CD8-positive, alpha-beta memory T cell (primary cell): Measurements from ENCODE around the gene TMPRSS11A. TPM values are rescaled to one million over a fixed set of nuclear protein-coding genes. Genes with fewer than 3 reads are reported as not detected.

Source experiments
- CTCF ChIA-PET: fragments of 350-600 bp; sonication (Branson Sonifier 250); formaldehyde crosslinking; loops from one replicate; lab custom pipeline; 2021; ENCODE audit warnings: antibody characterized with exemption; lab: Charles Lee
- POLR2A ChIA-PET: fragments of 350-600 bp; sonication (Branson Sonifier 250); formaldehyde crosslinking; loops from one replicate; lab custom pipeline; 2021; ENCODE audit warnings: antibody characterized with exemption; lab: Charles Lee
- DNase-seq, 5 donors: peaks; one replicate each; pipeline versions ENCODE4 v3.0.0 to v3.0.0-alpha.2; 2020 to 2022; ENCODE audit warnings: mixed read lengths in 1 of 5
- H3K27ac ChIP-seq: one replicate; pipeline ENCODE4 v1.7.0; 2013; ENCODE audit warnings: low read depth, mild to moderate bottlenecking, low read length, moderate library complexity
- H3K27me3 ChIP-seq: 2 replicates; pipeline ENCODE4 v1.7.0; 2013; ENCODE audit warnings: low read length, mild to moderate bottlenecking; ENCODE audit not compliant: insufficient read depth, poor library complexity, severe bottlenecking
- H3K36me3 ChIP-seq: 2 replicates; pipeline ENCODE4 v1.7.0; 2013; ENCODE audit warnings: mild to moderate bottlenecking, low read length, moderate library complexity; ENCODE audit not compliant: insufficient read depth
- H3K4me1 ChIP-seq: 2 replicates; pipeline ENCODE4 v1.7.0; 2013; ENCODE audit warnings: mild to moderate bottlenecking, low read length, moderate library complexity; ENCODE audit not compliant: insufficient read depth
- H3K4me3 ChIP-seq: 2 replicates; pipeline ENCODE4 v1.7.0; 2013; ENCODE audit warnings: mild to moderate bottlenecking, low read length
- H3K9me3 ChIP-seq: 2 replicates; pipeline ENCODE4 v1.7.0; 2013; ENCODE audit warnings: mild to moderate bottlenecking, low read length
- H3K27ac Mint-ChIP-seq, 8 donors: one replicate each; pipeline ENCODE4 v1.8.0; 2020 to 2021; ENCODE audit warnings: mixed read lengths in 8 of 8, mild to moderate bottlenecking in 6 of 8, inconsistent platforms in 3 of 8, moderate library complexity in 3 of 8
- H3K27me3 Mint-ChIP-seq, 2 donors: one replicate each; pipeline ENCODE4 v1.8.0; 2020 to 2021; ENCODE audit warnings: mixed read lengths in 2 of 2, mild to moderate bottlenecking in 1 of 2, moderate library complexity in 1 of 2
- H3K36me3 Mint-ChIP-seq, 3 donors: one replicate each; pipeline ENCODE4 v1.8.0; 2020 to 2021; ENCODE audit warnings: mixed read lengths in 3 of 3, inconsistent platforms in 1 of 3, mild to moderate bottlenecking in 1 of 3
- H3K4me1 Mint-ChIP-seq, 3 donors: one replicate each; pipeline ENCODE4 v1.8.0; 2020 to 2021; ENCODE audit warnings: mixed read lengths in 3 of 3, inconsistent platforms in 1 of 3, mild to moderate bottlenecking in 1 of 3
- H3K4me3 Mint-ChIP-seq, 7 donors: one replicate each; pipeline ENCODE4 v1.8.0; 2020 to 2021; ENCODE audit warnings: mixed read lengths in 7 of 7, mild to moderate bottlenecking in 6 of 7, moderate library complexity in 4 of 7, inconsistent platforms in 2 of 7
- H3K9me3 Mint-ChIP-seq, 5 donors: one replicate each; pipeline ENCODE4 v1.8.0; 2020 to 2022; ENCODE audit warnings: mixed read lengths in 5 of 5, mild to moderate bottlenecking in 3 of 5, moderate library complexity in 2 of 5, inconsistent platforms in 1 of 5
- polyA plus RNA-seq: library from polyadenylated mRNA; unstranded; fragments of 300-500 nt; fragmentation: Illumina TruSeq; gene quantifications from one replicate; pipeline ENCODE4 v1.2.3, GENCODE V29; 2021
- total RNA-seq, 2 experiments: library from RNA; stranded (reverse); gene quantifications; one replicate each; pipeline ENCODE4 v1.2.3, GENCODE V29; 2021

Gene TMPRSS11A
- total and polyA plus RNA-seq, 3 experiments from 2014 or later = not detected

- DNase-seq = no peak
- Histone ChIP-seq H3K4me1 (no peaks in the 10 kb centered on the region), H3K4me3 (no peak overlapping the region), H3K9me3 (no peaks in the 10 kb centered on the region), H3K36me3 (no peaks in the 10 kb centered on the region), H3K27me3 (no peaks in the 10 kb centered on the region), H3K27ac (no peak overlapping the region)
- Mint-ChIP-seq H3K36me3 (no peaks in the 10 kb centered on the region), H3K4me1 (no peaks in the 10 kb centered on the region), H3K4me3 (no peak overlapping the region), H3K27me3 (peaks cover 5 to 11% of the 10 kb centered on the region in 2 donors), H3K27ac (no peak overlapping the region), H3K9me3 (peaks cover 0 to 2% (median 0%) of the 10 kb centered on the region in 5 donors)
- ChIA-PET POLR2A (no interaction called here), CTCF (no interaction called here)
Measured at GRCh38 chr4:67931256-67931655, 32.0 kb downstream of the TMPRSS11A start.

DNA sequence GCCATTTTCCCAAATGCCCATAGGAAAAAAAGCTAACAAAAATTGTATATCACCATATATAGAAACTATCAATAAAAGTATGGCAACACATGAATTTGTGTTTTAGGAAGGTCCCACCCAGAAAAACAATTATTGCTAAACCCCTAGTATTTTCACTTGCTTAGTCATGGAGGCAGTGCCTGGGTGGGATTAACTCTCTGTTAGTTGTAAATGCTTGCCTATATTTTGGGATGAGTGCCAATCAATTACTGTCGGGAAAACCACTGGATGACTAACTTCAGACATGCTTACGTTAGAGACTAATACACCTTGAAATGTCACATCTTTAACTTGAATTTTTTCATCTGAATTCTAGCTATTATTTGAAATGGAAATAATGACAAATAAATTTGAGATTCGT lies 33.9 kb downstream of the TMPRSS11A start:
- Histone ChIP-seq H3K4me1 (no peaks in the 10 kb centered on the region), H3K36me3 (no peaks in the 10 kb centered on the region), H3K27ac (no peak overlapping the region), H3K27me3 (no peaks in the 10 kb centered on the region), H3K4me3 (no peak overlapping the region), H3K9me3 (no peaks in the 10 kb centered on the region)
- DNase-seq = no peak
- H3K9me3 Mint-ChIP-seq = peaks cover 0 to 2% (median 0%) of the 10 kb centered on the region in 5 donors
- H3K36me3 Mint-ChIP-seq = no peaks in the 10 kb centered on the region
- ChIA-PET CTCF (no interaction called here), POLR2A (no interaction called here)
- no peak overlapping the region for H3K27ac Mint-ChIP-seq
- H3K4me1 Mint-ChIP-seq = no peaks in the 10 kb centered on the region
- H3K27me3 Mint-ChIP-seq = peaks cover 3 to 11% of the 10 kb centered on the region in 2 donors
- no peak overlapping the region for H3K4me3 Mint-ChIP-seq

- H3K27ac Mint-ChIP-seq = no peak overlapping the region
- H3K27me3 Mint-ChIP-seq = peaks cover 3 to 11% of the 10 kb centered on the region in 2 donors
- POLR2A ChIA-PET = no interaction called here
- CTCF ChIA-PET = no interaction called here
- H3K4me1 ChIP-seq = no peaks in the 10 kb centered on the region
- no peaks in the 10 kb centered on the region for H3K4me1 Mint-ChIP-seq
- peaks cover 0 to 4% (median 0%) of the 10 kb centered on the region in 5 donors for H3K9me3 Mint-ChIP-seq
- H3K4me3 Mint-ChIP-seq = no peak overlapping the region
- no peak overlapping the region for H3K4me3 ChIP-seq
- H3K27ac ChIP-seq = no peak overlapping the region
- DNase-seq = no peak
- no peaks in the 10 kb centered on the region for H3K9me3 ChIP-seq
- no peaks in the 10 kb centered on the region for H3K27me3 ChIP-seq
- no peaks in the 10 kb centered on the region for H3K36me3 ChIP-seq
- no peaks in the 10 kb centered on the region for H3K36me3 Mint-ChIP-seq
Measured at GRCh38 chr4:67928546-67928945, 34.7 kb downstream of the TMPRSS11A start.

DNA sequence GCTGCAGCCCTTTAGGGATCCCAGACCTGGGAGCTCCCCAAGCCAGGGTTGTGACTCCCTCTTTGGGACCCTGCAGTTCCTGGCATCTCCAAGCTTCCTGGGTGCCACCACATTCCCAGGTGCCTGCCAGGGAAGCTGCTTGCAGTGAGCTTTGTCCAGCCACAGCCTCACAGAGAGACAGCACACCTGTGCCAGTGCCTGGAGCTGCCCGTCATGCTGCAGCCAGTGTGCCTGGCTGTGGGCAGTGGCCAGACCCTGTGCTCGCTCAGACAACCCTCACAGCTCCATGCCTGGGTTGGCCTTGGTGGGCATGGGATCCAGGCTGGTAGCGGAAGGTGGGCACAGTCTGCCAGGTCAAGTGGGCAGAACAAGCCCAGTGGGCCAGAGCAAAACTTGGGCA lies 36.0 kb downstream of the TMPRSS11A start:
- Histone ChIP-seq H3K27ac (no peak overlapping the region), H3K9me3 (no peaks in the 10 kb centered on the region), H3K36me3 (no peaks in the 10 kb centered on the region), H3K27me3 (no peaks in the 10 kb centered on the region), H3K4me1 (no peaks in the 10 kb centered on the region), H3K4me3 (no peak overlapping the region)
- DNase-seq = no peak
- Mint-ChIP-seq H3K4me1 (no peaks in the 10 kb centered on the region), H3K4me3 (no peak overlapping the region), H3K9me3 (peaks cover 0 to 4% (median 0%) of the 10 kb centered on the region in 5 donors), H3K27me3 (peaks cover 3 to 11% of the 10 kb centered on the region in 2 donors), H3K27ac (no peak overlapping the region), H3K36me3 (no peaks in the 10 kb centered on the region)
- ChIA-PET CTCF (no interaction called here), POLR2A (no interaction called here)

DNA sequence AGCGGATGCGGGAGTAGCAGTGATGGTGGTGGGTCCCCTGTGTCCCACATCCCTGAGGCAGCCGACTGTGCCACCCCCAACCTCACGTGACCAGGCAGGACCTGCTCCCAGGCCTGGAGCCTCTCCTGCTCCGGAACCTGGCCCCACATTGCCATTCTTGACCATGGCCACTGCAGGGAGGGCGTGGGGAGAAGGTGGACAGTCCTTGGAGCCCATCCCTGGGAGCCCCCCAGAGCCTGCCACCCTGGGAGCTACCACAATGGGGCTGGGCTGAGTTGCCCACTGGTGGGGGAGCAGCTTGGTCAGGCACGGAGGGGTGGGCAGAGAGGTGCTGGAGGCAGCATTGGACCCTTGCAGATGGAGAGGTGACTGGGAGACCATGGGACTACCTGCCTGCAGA lies 36.8 kb downstream of the TMPRSS11A start:
- CTCF ChIA-PET = no interaction called here
- no peak for DNase-seq
- H3K27ac Mint-ChIP-seq = no peak overlapping the region
- no peak overlapping the region for H3K4me3 Mint-ChIP-seq
- H3K27ac ChIP-seq = no peak overlapping the region
- H3K27me3 ChIP-seq = no peaks in the 10 kb centered on the region
- H3K9me3 Mint-ChIP-seq = peaks cover 0 to 4% (median 0%) of the 10 kb centered on the region in 5 donors
- no peaks in the 10 kb centered on the region for H3K36me3 ChIP-seq
- no peaks in the 10 kb centered on the region for H3K9me3 ChIP-seq
- H3K36me3 Mint-ChIP-seq = no peaks in the 10 kb centered on the region
- H3K27me3 Mint-ChIP-seq = peaks cover 3 to 11% of the 10 kb centered on the region in 2 donors
- H3K4me1 ChIP-seq = no peaks in the 10 kb centered on the region
- POLR2A ChIA-PET = no interaction called here
- no peak overlapping the region for H3K4me3 ChIP-seq
- H3K4me1 Mint-ChIP-seq = no peaks in the 10 kb centered on the region

- Histone ChIP-seq H3K36me3 (no peaks in the 10 kb centered on the region), H3K27me3 (no peaks in the 10 kb centered on the region), H3K4me1 (no peaks in the 10 kb centered on the region), H3K27ac (no peak overlapping the region), H3K4me3 (no peak overlapping the region), H3K9me3 (no peaks in the 10 kb centered on the region)
- Mint-ChIP-seq H3K4me3 (no peak overlapping the region), H3K9me3 (peaks cover 0 to 4% (median 0%) of the 10 kb centered on the region in 5 donors), H3K36me3 (no peaks in the 10 kb centered on the region), H3K27ac (no peak overlapping the region), H3K27me3 (peaks cover 4 to 12% of the 10 kb centered on the region in 2 donors), H3K4me1 (no peaks in the 10 kb centered on the region)
- CTCF ChIA-PET = no interaction called here
- DNase-seq = no peak
- POLR2A ChIA-PET = no interaction called here
Measured at GRCh38 chr4:67922697-67923096, 40.6 kb downstream of the TMPRSS11A start.

DNA sequence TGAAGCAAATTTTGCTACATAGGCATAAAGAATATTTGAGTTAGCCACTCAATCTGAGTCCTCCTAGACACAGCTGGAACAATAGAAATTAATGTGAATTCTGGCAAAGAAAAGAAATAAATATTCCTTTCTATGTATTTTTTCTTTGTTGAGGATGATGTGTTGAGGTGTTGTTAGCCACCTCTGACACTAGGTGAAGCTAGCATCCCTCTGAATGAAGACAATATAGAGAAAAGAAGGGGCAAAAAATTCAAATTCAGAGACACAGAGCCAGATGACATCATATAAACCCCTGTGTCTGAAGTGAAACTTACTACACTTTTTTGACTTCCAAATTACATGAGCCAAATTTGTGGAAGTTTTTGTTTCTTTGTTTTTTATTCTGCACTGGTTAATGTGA lies 44.9 kb downstream of the TMPRSS11A start:
- H3K4me3 Mint-ChIP-seq = no peak overlapping the region
- H3K4me1 ChIP-seq = no peaks in the 10 kb centered on the region
- no peaks in the 10 kb centered on the region for H3K36me3 Mint-ChIP-seq
- no peaks in the 10 kb centered on the region for H3K4me1 Mint-ChIP-seq
- DNase-seq = no peak
- H3K9me3 Mint-ChIP-seq = no peaks in the 10 kb centered on the region
- ChIA-PET POLR2A (no interaction called here), CTCF (no interaction called here)
- H3K4me3 ChIP-seq = no peak overlapping the region
- H3K27ac Mint-ChIP-seq = no peak overlapping the region
- no peaks in the 10 kb centered on the region for H3K27me3 ChIP-seq
- peaks cover 2 to 20% of the 10 kb centered on the region in 2 donors for H3K27me3 Mint-ChIP-seq
- no peaks in the 10 kb centered on the region for H3K36me3 ChIP-seq
- H3K9me3 ChIP-seq = no peaks in the 10 kb centered on the region
- H3K27ac ChIP-seq = no peak overlapping the region

- no peak overlapping the region for H3K27ac ChIP-seq
- no peak overlapping the region for H3K27ac Mint-ChIP-seq
- H3K36me3 ChIP-seq = no peaks in the 10 kb centered on the region
- H3K27me3 ChIP-seq = no peaks in the 10 kb centered on the region
- peaks cover 2 to 38% of the 10 kb centered on the region in 2 donors for H3K27me3 Mint-ChIP-seq
- H3K36me3 Mint-ChIP-seq = no peaks in the 10 kb centered on the region
- CTCF ChIA-PET = no interaction called here
- no peak for DNase-seq
- H3K4me3 ChIP-seq = no peak overlapping the region
- H3K4me3 Mint-ChIP-seq = no peak overlapping the region
- H3K9me3 Mint-ChIP-seq = no peaks in the 10 kb centered on the region
- POLR2A ChIA-PET = no interaction called here
- no peaks in the 10 kb centered on the region for H3K4me1 ChIP-seq
- no peaks in the 10 kb centered on the region for H3K9me3 ChIP-seq
- H3K4me1 Mint-ChIP-seq = no peaks in the 10 kb centered on the region
Measured at GRCh38 chr4:67915400-67915966, 47.8 kb downstream of the TMPRSS11A start.
